Cardiac muscle cell (in vitro differentiated cells and primary cell): ENCODE data around the gene AIFM3. TPM values are rescaled to one million over a fixed set of nuclear protein-coding genes. Genes with fewer than 3 reads are reported as not detected.

Experiments
- DNase-seq, 2 donors: peaks; one replicate each; pipeline versions ENCODE4 v3.0.0 to v3.0.0-alpha.2; 2010 to 2017; ENCODE audit warnings: low read depth in 1 of 2, low spot score in 1 of 2
- H3K27ac ChIP-seq: fragments of 200-600 bp; sonication (generic); 2 replicates; pipeline ENCODE4 v1.5.1; 2016
- H3K27me3 ChIP-seq: fragments of 200-600 bp; sonication (generic); 2 replicates; pipeline ENCODE4 v1.6.0; 2016; ENCODE audit warnings: control low read depth
- H3K36me3 ChIP-seq: fragments of 200-600 bp; sonication (generic); 2 replicates; pipeline ENCODE4 v1.5.1; 2016; ENCODE audit warnings: control low read depth
- H3K4me1 ChIP-seq: fragments of 200-600 bp; sonication (generic); 2 replicates; pipeline ENCODE4 v1.8.1; 2017; ENCODE audit warnings: low read depth, mild to moderate bottlenecking, mixed run types
- H3K4me3 ChIP-seq: fragments of 200-600 bp; sonication (generic); 2 replicates; pipeline ENCODE4 v1.5.1; 2016; ENCODE audit warnings: mild to moderate bottlenecking
- H3K9me3 ChIP-seq: fragments of 200-600 bp; sonication (generic); 2 replicates; pipeline ENCODE4 v1.5.1; 2017; ENCODE audit warnings: low read depth, mild to moderate bottlenecking, control low read depth
- CTCF ChIP-seq: IDR thresholded peaks from 2 replicates; pipeline ENCODE4 v1.5.1; 2012; ENCODE audit warnings: low read depth, mild to moderate bottlenecking, low read length
- polyA plus RNA-seq: library from polyadenylated mRNA; unstranded; fragments of >200 nt; fragmentation: Nextera tagmentation; extraction: Ambion mirVana; gene quantifications from 2 replicates; pipeline ENCODE4 v1.2.1, GENCODE V29; 2016
- total RNA-seq: library from RNA; depleted of rRNA; stranded (reverse); fragments of >200 nt; gene quantifications from 2 replicates; pipeline ENCODE4 v1.2.3, GENCODE V29; 2016

Gene AIFM3
- total and polyA plus RNA-seq, 2 experiments from 2014 or later: 0.67 to 4.8 TPM

- no peak overlapping the region for H3K27ac ChIP-seq
- peaks cover 16% of the 10 kb centered on the region for H3K36me3 ChIP-seq
- no peak for TF ChIP-seq CTCF
- H3K4me3 ChIP-seq: no peak overlapping the region
- no peaks in the 10 kb centered on the region for H3K9me3 ChIP-seq
- H3K4me1 ChIP-seq: no peaks in the 10 kb centered on the region
- H3K27me3 ChIP-seq: no peaks in the 10 kb centered on the region
- no peak for DNase-seq
Observed at GRCh38 chr22:20992456-20993303, 25.6 kb downstream of the AIFM3 start.

- Histone ChIP-seq H3K27me3 (no peaks in the 10 kb centered on the region), H3K27ac (no peak overlapping the region), H3K36me3 (peaks cover 15% of the 10 kb centered on the region), H3K9me3 (no peaks in the 10 kb centered on the region), H3K4me3 (no peak overlapping the region), H3K4me1 (no peaks in the 10 kb centered on the region)
- TF ChIP-seq CTCF: no peak
- no peak for DNase-seq
Observed at GRCh38 chr22:20993304-20994127, 26.5 kb downstream of the AIFM3 start.

GRCh38 chr22:20994128-20994901 lies 27.3 kb downstream of the AIFM3 start:
- no peak for DNase-seq
- Histone ChIP-seq H3K27me3 (no peaks in the 10 kb centered on the region), H3K27ac (no peak overlapping the region), H3K4me1 (no peaks in the 10 kb centered on the region), H3K4me3 (no peak overlapping the region), H3K9me3 (no peaks in the 10 kb centered on the region), H3K36me3 (peaks cover 15% of the 10 kb centered on the region)
- TF ChIP-seq CTCF: no peak

DNA sequence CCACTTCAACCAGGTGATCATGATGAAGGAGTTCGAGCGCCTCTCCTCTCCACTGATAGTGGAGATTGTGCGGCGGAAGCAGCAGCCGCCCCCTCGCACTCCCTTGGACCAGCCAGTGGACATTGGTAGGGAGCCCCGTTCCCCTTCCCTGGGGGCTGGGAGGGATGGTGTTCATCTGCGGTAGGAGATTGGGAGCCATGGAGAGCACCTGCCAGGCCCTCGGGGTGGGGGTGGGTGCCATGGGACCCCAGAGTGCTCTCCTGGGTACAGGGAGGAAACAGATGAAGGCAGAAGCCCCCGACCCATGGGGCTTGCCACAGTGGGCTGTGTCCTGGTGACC lies 27.8 kb downstream of the AIFM3 start:
- H3K27me3 ChIP-seq: no peaks in the 10 kb centered on the region
- no peak for DNase-seq
- H3K36me3 ChIP-seq: peaks cover 17% of the 10 kb centered on the region
- no peak overlapping the region for H3K27ac ChIP-seq
- no peak overlapping the region for H3K4me3 ChIP-seq
- TF ChIP-seq CTCF: no peak
- no peaks in the 10 kb centered on the region for H3K9me3 ChIP-seq
- no peaks in the 10 kb centered on the region for H3K4me1 ChIP-seq

- TF ChIP-seq CTCF: no peak
- Histone ChIP-seq H3K36me3 (peaks cover 19% of the 10 kb centered on the region), H3K27ac (no peak overlapping the region), H3K9me3 (no peaks in the 10 kb centered on the region), H3K27me3 (no peaks in the 10 kb centered on the region), H3K4me3 (no peak overlapping the region), H3K4me1 (peaks cover under 1% of the 10 kb centered on the region)
- no peak for DNase-seq
Observed at GRCh38 chr22:20995329-20996030, 28.4 kb downstream of the AIFM3 start.
